NCI-H774 (cell line): ENCODE data around the gene IDUA.
A peak's percentile ranks its signal among the peaks of the same experiment; 100 is the strongest.
"Not testable (repeated sequence)": the region's sequence is repeated elsewhere in the genome, so short reads cannot be mapped to it uniquely, and the experiment has no call there.

ENCODE experiments used
- DNase-seq: peaks from one replicate; lab custom pipeline; 2025; lab: John Stamatoyannopoulos, UW

IDUA gene

DNA sequence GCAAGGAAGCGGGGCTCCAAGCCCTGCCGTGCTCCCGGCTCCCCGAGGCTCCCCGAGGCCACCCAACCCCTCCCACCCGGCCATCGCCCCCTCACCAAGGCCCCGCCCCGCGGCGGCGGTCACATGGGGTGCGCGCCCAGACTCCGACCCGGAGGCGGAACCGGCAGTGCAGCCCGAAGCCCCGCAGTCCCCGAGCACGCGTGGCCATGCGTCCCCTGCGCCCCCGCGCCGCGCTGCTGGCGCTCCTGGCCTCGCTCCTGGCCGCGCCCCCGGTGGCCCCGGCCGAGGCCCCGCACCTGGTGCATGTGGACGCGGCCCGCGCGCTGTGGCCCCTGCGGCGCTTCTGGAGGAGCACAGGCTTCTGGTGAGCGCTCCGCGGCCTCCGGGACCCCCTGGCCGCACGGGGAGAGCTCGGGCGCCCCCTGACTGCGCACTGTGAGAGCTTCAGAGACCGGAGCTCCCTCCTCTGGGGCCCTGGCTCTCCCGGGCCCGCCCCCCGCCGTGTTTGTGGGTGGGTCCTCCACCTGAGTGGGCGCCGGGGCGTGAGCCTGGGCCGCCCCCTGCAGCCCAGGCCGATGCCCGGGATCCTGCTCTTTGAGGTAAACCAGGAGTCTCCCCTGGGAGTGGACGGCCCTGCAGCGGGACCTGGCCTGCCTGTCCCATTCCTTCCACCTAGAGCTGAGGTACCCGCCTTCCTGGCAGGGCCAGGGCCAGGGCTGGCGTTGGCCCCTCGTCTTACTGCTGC lies at the start of gene IDUA:
IDUA (plus strand) TSS at position 166 of the 745 bp plus-strand sequence; CDS start at position 207, 41 bp downstream.
- DNase-seq: peak; percentile 60

GRCh38 chr4:939508-939907 lies 47.3 kb upstream of the IDUA start:
- not testable (repeated sequence) for DNase-seq

DNA sequence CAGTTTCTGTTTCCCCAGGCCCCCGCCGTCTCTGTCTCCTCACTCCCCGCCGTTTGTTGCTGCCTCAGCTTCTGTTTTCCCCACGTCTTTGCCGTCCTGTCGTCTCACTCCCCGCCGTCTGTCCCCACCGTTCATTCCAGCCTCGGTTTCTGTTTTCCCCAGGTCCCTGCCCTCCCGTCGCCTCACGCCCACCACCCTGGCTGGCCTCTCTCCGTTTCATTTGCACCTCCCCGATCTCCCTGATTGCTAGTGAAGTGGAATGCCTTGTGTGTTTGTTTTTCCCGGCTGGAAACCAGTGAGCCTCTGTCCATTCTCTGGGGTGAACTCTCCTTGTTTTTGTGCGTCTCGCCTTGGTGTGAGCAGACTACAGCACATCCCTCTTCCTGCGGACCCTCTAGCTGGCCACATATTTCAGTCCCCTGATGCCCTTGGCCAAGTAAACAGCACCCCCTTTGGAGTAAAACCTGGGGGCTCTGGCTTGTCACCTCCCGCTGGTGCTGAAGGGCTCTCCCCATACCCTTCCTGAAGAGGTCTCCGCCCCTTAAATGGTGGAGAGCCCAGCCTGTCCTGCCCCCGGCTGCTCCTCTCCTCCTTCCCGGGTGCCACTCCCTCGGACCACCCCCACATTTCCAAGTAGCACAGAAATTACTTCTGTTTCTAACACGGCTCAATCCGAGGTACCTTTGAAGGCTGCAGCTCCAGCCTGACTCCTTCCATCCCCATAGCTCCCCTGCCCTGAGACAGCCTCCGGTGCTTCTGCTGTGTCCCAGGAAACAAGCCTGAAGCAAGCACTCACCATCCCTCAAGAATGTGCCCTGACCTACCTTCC lies 41.4 kb upstream of the IDUA start:
- no peak for DNase-seq

DNA sequence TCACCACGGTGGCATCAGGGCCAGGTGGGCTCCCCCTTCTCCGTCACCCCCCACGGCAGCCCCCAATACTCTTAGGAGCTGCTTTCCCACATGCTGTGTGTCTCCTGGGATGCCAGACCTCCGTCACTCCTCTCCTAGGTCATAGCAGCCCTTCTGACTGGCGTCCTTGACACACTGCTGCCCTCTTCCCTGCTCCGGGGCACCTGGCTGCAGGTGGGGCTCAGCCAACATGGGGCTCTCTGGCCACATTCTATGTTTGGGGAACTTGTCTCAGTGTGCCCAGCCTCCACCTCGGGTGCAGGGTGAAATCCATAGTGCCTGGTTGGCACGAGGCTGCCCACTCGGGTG lies 40.8 kb upstream of the IDUA start:
- DNase-seq: no peak

DNA sequence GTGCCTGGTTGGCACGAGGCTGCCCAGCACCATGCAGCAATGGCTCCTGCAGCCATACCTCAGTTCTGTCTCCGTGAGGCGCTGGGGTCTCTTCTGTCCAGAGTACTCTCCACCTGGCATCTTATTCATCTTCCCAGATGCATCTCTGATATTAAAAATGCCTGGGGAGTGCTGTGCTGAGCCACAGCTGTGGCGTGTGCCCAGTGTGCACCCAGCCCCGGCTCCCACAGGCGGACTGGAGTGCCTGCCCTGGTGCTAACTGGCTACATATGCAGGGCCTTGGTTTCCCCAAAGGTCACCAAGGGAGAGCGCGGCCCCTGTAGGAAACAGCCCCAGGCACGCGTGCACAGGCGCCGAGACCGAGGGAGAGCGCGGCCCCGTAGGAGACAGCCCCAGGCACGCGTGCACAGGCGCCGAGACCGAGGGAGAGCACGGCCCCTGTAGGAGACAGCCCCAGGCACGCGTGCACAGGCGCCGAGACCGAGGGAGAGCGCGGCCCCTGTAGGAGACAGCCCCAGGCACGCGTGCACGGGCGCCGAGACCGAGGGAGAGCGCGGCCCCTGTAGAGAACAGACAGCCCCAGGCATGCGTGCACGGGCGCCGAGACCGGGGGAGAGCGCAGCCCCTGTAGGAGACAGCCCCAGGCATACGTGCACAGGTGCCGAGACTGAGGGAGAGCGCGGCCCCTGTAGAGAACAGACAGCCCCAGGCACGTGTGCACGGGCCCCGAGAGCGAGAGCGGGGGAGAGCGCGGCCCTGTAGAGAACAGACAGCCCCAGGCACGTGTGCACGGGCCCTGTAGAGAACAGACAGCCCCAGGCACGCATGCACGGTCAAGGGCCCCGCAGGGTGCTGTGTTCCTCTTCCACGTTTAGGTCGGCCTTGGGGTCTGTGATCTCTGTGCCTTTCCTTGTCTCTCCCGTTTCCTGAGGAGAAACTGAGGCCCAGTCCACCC lies 40.0 kb upstream of the IDUA start:
- no peak for DNase-seq

DNA sequence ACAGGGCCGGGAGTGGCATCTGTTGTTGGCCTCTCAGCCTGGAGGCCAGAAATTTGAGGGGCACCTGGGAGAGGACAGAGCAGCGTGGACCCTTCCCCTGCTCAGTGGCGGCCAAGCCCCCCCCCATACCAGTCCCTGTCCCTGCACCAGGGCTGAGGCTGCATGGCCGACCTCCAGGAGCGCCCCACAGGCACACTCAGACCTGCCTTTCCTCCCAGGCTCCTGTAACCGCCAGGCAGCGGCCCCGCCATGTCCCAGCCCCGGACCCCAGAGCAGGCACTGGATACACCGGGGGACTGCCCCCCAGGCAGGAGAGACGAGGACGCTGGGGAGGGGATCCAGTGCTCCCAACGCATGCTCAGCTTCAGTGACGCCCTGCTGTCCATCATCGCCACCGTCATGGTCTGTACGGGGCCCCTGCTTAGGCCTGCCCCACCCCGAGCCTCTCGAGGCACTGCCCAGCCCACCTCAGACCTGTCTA lies 39.3 kb upstream of the IDUA start:
- DNase-seq: no peak

- DNase-seq: no peak
Observed at GRCh38 chr4:948101-948935, 38.5 kb upstream of the IDUA start.

DNA sequence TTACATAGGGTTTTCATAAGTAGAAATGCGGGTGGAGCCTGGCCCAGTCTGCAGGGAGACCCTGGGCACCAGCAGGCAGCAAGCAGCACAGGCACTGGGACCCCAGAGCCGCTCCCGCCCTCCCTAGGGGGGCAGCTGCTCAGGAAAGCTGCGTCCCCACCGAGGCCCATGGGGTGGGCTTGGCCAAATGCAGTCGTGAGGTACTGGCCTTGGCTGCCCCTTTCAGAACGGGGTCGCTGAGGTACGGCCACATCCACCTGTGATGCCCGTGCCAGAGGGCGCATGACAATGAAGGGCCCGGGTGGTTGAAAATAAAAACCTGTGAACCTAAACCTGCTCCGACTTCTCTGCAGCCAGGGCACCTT lies 37.9 kb upstream of the IDUA start:
- DNase-seq: no peak

GRCh38 chr4:949656-950055 lies 37.2 kb upstream of the IDUA start:
- no peak for DNase-seq

GRCh38 chr4:950136-951020 lies 36.5 kb upstream of the IDUA start:
- no peak for DNase-seq

GRCh38 chr4:951186-951585 lies 35.7 kb upstream of the IDUA start:
- DNase-seq: no peak

GRCh38 chr4:951594-952468 lies 35.0 kb upstream of the IDUA start:
- DNase-seq: no peak

GRCh38 chr4:952881-953573 lies 33.8 kb upstream of the IDUA start:
- no peak for DNase-seq

DNA sequence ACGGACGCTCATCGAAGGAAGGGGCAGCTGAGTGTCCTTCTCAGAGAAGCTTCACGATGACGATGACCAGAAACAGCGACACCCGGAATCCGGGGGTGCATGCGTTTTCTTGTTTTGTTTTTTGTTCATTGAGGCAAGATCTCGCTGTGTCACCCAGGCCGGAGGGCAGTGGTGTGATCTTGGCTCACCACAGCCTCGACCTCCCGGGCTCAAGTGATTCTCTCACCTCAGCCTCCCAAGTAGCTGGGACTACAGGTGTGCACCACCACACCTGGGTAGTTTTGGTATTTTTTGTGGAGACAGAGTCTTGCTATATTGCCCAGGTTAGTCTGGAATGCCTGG lies 33.3 kb upstream of the IDUA start:
- DNase-seq: no peak

GRCh38 chr4:954211-955020 lies 32.4 kb upstream of the IDUA start:
- no peak for DNase-seq

- DNase-seq: no peak
Observed at GRCh38 chr4:955161-955921, 31.5 kb upstream of the IDUA start.

DNA sequence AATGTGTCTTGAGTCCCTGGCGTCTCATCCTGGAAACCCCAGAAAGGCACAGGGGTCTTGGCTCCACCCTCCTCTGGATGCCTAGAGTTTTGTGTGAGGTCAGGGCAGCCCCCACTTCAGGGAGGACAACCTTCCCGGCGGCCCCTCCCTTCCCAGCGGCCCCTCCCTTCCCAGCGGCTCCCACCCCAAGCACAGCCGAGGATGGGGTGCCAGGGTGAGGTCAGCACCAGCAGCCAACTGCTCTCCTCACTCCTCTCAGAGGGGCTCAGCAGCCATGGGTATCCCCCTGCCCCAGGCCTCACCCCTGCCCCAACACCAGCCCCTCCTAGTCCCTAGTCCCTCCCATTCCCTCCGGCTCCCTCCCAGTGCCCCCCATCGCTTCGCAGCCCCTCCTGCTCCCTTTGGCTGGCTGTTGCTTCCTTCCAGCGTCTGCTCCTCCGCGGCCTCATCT lies 30.9 kb upstream of the IDUA start:
- DNase-seq: no peak
